DMS153 treated with DMSO at 0.1 percent for 48 hours (cell line): ENCODE measurements around the gene FHAD1.

Experiments used
- DNase-seq: peaks from one replicate; lab custom pipeline; 2025; ENCODE audit not compliant: unreplicated experiment; lab: John Stamatoyannopoulos, UW

FHAD1 gene

DNA sequence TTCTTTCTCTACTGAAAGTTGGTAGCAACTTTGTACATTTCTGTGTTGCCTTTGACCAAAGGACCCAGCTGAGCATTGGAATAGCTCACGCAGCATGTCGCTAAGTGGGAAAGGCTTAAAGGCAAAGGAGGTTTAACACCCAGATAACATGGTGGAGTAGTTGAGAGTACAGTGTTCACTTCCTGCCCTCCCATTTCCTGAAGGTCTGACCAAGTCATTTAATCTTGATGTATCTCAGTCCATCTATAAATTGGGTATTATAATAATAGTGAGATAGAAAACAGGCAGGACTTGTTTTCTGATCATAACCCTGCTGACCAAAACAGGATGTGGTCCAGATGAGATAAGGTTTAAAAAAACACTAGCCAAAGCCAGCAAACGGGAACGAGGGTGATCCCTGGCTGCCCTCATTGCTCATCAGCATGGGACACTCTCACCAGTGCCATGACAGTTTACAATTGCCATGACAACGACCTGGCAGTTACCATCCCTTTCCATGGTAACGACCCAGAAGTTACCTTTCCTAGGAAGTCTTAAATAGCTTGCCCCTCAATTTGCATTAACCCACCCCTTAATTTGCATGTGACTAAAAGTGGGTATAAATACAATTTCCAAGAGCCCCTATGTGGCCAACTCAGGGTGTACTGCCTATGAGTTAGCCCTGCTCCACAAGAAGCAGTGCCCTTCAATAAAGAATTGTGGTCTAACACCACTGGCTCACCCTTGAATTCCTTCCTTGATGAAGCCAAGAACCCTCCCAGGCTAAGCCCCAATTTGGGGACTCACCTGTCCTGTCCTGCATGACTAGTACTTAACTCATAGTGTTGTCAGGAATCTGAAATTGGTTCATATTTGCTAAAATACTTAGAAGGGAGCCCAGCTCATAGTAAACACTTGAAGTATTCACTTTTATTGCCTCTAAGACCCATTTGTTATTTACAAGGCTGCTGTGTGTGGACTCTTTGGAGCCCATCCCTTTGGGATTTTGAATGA, 28.4 kb upstream of the FHAD1 start:
- DNase-seq = no peak

DNA sequence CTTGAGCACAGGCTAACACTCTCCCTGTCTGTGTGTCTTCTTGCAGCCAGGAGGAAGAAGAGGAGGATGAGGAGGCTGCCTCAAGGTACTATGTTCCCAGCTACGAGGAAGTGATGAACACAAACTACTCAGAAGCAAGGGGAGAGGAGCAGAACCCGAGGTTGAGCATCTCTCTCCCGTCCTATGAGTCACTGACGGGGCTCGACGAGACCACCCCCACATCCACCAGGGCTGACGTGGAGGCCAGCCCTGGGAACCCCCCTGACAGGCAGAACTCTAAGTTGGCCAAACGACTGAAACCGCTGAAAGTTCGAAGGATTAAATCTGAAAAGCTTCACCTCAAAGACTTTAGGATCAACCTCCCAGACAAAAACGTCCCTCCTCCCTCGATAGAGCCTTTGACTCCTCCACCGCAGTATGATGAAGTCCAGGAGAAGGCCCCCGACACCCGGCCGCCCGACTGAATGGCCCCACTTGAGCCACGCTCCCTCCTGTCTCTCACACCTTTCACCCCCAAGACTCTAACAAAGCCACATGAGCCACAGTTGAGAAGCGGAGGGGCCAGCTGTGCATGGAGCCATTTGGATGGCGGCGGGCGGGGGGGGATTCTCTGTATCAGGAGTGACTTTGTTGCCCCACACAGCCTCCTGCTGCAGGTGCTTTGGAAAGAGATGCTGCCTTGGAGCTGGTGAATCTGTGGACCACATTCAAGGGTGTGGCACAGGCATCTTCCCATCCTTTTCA, 27.6 kb upstream of the FHAD1 start:
- no peak for DNase-seq

DNA sequence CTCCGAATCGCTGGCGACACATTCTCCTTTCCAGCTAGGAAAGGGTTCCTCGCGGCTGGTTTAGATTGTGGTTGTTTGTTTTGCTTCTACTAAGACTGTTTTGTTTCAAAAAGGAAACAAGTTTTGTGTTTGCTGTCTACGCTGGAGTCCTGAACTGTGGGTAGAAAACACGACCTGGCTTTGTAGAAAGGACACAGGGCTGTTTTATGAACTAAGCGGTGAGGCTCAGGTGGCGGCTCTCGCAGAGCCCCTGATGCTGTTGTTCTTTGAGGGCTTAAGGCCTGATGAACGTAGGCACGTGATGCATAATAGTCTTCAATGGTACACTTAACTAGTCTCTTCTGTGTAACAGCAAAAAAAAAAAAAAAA, 27.0 kb upstream of the FHAD1 start:
- no peak for DNase-seq

DNA sequence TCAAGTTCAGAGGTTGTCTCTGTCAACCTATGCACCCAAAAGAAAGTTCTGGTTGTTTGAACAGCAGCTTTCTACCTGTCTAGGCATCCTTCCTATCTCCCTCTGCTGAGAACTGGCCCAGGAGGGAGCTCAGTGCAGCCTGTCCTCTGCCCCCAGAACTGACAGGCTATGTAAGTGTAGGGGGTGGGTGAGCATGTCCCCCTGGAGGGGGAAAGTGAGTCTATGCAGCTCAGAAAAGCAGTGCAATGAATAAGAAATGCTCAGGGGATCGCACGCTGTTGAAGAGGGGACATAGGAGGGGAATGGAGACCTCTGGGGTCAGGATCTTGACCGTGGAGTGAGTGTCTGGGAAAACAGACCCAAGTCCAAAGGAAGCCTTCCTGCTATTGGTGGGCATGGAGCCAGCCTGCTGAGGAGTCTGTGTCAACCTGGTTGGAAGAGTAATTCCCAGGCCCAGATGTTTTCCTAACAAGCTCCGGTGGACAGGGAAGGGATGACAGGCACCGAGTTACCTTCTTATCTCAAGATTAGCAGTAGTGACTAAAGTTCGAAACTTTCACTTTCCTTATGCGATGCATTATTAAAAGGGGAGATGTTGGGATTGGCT, 26.1 kb upstream of the FHAD1 start:
- no peak for DNase-seq

DNA sequence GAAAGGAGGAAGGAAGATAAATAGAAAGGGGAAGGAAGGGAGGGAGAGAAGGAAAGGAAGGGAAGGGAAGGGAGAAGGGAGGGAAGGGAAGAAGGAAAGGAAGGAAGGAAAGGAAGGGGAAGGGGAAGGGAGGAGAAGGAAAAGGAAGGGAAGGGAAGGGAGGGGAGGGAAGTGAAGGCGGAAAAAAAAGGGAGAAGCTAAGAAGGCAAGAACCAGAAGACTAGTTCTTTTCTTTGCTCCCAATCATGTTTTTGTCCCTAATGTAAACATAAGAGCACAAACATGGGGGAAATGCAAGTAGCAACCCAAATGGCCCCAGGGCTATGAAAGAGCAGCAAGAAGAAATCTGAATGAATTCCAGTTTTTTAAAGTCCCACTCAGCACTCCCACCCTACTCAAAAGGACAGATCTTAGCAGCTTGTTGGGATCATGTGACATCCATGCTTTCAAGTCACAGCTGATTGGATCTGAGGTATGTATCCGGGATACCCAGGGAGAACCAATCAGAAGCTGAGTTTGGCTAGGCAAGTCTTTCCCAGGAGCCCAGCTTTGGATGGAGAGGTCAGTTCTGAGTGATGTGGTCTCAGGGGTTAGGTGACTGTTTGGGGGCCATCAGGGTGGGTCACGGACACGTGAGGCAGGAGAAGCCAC, 24.2 kb upstream of the FHAD1 start:
- DNase-seq = no peak

DNA sequence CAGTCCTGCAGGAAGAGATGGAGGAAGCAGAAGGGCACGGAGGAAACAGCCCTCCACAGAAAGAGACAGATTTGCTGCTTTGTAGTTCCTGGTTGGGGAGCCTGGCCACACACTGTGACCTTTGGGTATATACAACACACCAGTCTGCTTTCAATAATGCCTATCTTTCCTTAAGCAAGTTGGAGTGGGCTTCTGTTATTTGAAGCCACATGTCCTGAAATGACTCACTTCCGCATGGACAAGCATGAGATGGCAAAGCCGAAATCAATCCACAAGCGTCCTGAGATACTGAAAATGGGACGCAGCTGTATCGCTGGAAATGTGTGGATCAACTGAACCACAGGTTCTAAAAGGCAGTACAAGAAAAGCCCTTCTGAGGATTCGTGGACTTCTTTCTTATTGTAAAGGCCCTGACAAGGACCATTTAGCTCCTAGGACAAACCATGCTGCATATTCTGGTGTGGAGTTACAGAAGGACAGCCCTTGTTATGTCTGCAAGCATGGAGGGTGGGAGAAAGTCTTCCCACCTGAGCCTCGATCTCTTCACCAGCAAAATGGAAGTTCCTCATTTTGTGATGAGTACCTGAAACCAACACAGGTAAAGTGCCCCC, 22.7 kb upstream of the FHAD1 start:
- DNase-seq = no peak

DNA sequence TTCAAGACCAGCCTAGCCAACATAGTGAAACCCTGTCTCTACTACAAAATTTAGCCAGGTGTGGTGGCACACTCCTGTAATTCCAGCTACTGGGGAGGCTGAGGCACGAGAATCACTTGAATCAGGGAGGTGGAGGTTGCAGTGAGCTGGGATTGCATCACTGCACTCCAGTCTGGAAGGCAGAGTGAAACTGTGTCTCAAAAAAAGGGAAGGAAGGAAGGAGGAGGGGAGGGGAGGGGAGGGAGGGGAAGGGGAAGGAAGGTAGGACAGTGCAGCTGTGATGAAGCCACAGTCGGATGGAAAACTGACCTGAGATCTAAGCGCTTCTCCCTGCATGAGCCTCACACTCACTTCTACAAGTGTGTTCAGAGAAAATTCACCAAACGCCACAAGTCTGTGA, 22.0 kb upstream of the FHAD1 start:
- DNase-seq = no peak

DNA sequence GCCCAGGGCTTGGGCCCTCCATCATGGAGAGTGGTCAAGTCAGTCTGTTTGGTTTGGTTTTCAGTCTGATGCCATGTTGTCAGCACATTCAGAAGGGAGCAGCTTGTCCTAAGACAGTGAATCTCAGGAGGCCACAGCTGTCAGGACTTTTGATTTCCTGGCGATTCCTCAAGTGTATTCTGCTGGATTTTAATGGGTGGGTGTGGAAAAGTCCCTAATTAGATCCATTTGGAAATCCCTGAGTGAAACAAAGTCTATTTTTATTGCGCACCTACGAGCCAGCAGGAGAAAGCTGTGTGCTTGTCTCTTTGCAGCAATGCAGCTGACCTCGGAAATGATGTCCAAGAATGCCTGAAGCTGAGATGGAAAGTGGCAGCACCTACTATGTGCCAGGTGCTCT, 21.6 kb upstream of the FHAD1 start:
- no peak for DNase-seq

DNA sequence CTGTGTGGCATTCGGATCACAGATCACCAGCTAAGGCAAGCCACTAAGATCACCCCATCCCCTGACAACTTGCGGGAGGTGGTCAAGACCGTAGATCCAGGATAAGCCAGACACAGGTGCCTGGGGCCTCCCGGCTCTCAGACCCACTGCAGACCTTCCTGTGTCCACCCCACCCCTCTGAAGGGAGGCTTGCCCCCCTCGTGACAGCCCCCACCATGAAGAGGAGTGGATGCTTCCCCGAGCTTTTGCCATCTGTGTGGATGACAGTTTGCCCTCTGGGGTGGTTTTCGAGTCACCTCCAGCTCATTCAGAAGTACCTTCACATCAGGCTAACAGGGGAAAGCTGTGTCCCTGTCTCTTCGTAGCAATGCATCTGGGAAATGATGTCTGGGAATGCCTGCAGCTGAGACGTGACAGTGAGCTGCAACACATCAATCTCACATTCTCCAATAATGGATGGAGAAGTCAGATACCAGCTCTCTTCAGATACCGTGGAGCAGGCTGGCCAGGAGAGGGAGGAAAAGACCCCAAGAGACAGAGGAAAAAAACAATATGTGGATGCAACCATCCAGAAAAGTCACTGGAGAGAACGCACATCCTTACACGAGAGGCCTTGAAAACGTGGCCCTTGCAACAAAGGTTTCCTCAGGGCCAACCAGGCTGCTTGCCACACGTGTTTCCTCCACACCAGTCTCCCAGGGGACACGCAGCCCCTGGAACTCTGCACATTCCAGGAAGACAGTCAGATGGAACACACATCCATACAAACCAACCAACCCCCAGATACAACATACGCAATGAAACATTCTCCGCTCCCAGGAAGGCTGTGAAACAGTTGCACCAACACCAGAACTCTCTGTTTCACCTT, 20.4 kb upstream of the FHAD1 start:
- DNase-seq = no peak

DNA sequence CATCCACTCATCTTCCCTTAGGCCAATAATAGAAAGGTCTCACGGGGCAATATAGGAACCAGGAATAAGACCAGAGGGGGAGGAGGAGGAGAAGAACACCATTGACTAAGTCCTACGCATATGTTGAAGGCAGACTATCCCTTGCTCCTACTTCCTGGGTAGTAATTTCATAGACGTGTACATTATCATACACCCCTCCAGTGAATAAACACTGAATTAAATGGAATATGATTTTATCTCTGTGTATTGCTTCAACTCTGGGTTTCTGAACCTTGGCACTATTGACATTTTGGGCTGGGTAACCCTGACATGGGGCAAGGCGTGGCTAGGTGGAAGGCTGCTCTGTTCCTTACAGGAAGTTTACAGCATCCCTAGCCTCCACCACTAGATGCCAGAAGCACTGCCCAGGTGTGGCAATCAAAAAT, 17.3 kb upstream of the FHAD1 start:
- no peak for DNase-seq

DNA sequence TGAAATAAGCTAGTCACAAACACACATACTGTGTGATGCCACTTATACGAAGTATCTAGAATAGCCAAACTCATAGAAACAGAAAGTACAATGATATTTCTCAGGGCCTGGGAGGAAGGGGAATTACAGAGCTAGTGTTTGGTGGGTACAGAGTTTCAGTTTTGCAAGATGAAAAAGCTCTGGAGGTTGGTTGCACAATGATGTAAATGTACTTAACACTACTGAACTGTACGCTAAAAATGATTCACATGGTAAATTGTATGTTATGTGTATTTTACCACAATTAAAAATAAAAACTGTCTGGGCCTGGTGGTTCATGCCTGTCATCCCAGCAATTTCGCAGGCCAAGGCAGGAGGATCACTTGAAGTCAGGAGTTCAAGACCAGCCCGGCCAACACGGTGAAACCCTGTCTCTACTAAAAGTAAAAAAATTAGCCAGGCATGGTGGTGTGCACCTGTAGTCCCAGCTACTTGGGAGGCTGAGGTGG, 15.3 kb upstream of the FHAD1 start:
- DNase-seq = no peak

DNA sequence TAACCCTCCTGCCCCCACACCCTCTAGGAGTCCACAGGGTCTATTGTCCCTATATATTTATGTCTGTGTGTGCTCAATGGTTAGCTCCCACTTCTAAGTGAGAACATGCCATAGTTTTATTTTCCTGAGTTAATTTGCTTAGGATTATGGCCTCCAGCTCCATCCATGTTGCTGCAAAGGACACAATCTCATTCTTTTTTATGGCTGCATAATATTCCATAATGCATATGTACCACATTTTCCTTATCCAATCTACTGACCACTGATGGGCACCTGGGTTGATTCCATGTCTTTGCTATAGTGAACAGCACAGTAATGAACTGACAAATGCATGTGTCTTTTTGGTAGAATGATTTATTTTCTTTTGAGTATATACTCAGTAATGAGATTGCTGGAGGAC, 13.3 kb upstream of the FHAD1 start:
- DNase-seq = no peak

DNA sequence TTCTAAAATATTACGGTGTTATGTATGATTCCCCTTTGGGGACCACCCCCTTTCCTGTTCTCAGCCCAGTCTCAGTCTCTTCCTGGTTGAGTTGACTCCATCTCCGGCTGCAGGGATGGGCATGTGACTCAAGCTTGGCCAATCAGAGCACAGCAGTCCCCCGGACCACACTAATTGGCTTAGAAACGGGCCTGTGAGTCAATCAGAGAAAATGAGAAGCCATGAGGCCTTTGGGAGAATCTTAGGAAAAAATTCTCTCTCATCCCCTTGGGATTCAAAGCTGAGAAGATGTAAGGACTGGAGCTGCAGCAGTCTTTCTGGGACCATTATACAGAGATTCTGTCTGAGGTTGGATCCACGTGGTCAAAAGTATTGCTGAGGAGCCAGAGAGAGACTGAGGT, 10.7 kb upstream of the FHAD1 start:
- no peak for DNase-seq

DNA sequence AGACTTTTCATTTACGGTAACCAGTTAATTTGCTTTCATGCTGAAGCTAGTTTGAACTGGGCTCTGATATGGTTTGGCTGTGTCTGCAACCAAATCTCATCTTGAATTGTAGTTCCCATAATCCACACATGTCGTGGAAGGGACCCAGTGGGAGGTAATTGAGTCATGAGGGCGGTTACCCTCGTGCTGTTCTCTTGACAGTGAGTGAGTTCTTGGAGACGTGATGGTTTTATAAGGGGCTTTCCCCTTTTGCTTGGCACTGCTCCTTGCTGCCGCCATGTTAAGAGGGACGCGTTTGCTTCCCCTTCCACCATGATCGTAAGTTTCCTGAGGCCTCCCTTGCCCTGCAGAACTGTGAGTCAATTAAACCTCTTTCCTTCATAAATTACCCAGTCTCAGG, 10.3 kb upstream of the FHAD1 start:
- no peak for DNase-seq

DNA sequence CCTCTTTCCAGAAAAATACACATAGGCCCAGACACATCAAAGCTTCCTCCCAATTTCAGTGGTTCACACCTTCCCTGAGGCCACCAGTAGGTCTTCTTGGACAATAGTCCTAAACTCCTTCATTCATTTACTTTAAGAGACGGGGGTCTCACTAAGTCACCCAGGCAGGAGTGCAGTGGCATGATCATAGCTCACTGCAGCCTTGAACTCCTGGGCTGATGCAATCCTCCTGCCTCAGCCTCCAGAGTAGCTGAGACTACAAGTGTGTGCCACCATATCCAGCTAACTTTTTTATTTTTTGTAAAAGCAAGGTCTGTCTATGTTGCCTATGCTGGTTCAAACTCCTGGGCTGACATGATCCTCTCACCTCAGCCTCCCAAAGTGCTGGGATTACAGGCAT, 8.2 kb upstream of the FHAD1 start:
- no peak for DNase-seq

DNA sequence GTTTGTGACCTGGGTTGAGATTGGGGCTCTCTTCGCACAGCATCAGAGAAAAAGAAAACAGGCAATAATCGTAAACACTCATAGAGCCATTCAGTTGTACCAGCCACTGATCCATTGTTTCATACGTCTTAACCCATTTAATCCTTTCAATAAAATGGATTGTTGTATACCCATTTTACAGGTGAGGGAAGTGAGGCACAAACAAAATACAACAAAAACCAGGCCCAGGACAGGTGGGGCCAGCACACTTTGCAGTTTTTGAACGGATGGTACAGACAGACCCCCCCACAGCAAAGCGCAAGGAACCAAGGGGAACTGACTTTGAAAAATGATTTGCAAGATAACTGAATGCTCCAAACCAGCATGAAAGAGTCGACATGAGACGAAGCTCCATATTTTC, 4.3 kb upstream of the FHAD1 start:
- no peak for DNase-seq

DNA sequence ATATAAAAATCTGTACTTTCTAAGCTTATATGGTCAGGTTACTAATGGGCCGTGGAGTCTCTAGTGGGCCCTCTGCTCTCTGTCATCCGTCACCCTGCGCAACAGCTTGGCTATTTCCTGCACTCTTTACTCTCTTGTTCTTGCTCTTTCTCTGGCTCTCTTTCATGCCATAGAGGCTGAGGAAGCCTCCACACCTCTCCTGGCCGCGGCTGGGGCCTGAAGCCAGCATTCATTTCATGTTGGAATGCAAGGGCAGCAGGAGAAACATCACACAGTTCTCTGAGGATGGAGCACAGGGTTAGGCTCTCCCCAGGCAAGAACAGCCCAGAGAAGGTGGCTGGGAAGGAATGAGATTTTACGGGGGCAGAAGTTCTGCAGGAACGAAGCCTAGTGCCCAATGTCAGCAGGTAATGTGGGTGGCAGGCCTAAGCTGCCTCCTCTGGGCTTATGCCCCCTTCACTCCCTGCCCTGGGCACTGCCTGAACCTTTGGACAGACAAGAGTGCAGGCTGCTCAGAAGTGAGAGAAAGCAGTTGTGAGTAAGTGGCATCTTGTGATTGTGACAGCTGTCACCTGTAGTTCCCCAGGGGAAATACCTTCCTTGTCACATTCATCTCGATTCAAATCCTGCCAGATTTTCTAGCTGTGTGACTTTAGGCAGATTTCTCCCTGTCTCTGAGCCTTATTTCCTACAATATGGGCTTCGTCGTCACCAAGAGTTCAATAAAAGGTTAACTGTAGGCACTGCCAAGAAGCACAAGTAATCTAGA, 3.6 kb upstream of the FHAD1 start:
- no peak for DNase-seq

DNA sequence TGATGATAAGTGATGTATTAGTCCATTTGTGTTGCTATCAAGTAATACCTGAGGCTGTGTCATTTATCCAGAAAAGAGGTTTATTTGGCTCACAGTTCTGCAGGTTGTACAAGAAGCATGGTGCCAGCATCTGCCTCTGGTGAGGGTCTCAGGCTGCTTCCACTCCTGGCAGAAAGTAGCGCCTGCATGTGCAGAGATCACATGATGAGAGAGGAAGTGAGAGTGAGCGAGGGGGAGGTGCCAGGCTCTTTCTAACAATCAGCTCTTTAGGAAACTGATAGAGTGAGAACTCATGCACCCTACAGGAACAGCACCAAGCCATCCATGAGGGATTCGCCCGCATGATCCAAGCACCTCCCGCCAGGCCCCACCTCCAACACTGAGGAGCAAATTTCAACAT, 2.2 kb upstream of the FHAD1 start:
- no peak for DNase-seq
